Middle frontal gyrus (tissue), 1 donor: ENCODE data around the gene SF3B3.

Experiments
- DNase-seq: peaks from one replicate; pipeline ENCODE4 v3.0.0-alpha.2; 2015; ENCODE audit warnings: low spot score; ENCODE audit errors: extremely low spot score

The SF3B3 gene

GRCh38 chr16:70523743-70524398, at the start of gene SF3B3:
Gene SF3B3, plus strand, starts transcription at chr16:70523816. Its CDS starts 2,841 bp downstream, at chr16:70526657.
- peak; percentile 57 for DNase-seq

DNA sequence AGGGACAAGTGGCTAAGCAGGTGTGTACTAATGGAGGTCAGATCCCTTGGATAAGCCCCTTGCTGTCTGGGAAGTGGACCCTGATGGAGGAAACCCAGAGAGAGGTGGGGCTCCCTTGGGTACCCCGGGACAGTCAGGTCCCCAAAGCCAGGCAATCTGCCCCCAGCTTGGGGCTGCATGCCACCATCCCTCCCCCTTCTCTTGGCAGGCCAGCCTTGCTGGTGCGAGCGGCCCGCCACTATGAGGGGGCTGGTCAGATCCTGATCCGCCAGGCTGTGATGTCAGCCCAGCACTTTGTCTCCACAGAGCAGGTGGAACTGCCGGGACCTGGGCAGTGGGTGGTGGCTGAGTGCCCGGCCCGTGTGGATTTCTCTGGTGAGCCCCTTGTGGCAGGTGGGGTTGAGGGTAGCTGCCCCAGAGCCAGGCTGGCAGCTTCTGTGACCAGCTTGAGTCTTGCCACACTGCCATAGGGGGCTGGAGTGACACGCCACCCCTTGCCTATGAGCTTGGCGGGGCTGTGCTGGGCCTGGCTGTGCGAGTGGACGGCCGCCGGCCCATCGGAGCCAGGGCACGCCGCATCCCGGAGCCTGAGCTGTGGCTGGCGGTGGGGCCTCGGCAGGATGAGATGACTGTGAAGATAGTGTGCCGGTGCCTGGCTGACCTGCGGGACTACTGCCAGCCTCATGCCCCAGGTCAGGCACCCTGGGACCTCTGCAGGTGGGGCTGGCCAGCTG, 49.1 kb upstream of the SF3B3 start:
- DNase-seq, result no peak

GRCh38 chr16:70475054-70475871, 48.4 kb upstream of the SF3B3 start:
- DNase-seq, result no peak

DNA sequence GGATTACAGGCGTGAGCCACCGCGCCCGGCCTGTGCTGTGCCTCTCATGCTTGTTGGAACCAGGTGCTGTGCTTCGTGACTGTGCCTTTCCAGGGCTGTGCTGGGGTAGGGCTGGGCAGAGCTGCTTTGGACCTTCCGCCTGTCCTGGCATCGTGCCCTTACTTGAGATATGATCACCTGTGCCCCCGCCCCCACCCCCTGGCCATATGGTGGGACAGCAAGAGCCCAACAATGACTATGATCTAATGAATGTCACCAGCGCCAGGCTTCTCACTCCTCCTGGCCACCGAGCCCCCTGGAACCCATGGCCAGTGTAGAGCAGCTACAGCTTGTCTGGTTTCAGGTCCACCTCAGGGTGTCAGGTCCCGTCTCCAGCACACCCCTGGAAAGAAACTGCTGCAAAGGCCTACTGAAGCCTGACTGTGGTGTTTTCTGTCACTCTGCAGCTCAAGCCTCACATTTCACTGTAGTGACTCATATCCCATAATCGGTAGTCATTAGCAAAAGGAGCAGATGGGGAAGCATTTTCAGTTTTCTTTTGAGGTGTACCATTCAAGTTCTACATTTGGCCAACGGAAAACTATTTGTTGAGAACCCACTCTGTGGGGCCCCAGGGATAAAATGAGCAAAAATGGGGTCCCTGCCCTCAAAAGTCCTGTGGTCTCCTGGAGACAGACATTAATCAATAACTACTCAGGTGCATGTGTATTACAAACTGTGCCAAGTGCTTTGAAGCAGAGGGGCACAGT, 47.2 kb upstream of the SF3B3 start:
- no peak for DNase-seq

- DNase-seq, result no peak
These were observed 45.4 kb upstream of the SF3B3 start for GRCh38 chr16:70478169-70478568.

DNA sequence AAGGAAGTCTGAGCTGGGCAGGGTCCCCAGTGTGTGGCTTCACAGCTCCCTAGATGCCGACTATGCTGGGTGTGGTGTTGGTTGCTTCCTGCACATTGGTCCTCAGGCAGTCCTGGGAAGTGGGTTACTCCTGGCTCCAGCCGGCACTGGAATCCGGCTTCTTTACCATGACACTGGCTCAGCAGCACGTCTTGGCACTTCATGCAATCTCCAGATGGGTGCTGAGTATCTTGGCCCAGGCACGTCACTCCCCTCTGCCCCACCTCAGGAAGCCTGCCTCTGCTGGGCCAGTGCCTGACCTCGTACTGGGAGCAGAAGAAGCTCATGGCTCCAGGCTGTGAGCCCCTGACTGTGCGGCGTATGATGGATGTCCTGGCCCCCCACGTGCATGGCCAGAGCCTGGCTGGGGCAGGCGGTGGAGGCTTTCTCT, 44.7 kb upstream of the SF3B3 start:
- DNase-seq, result no peak

- no peak for DNase-seq
These were observed 43.2 kb upstream of the SF3B3 start for GRCh38 chr16:70480127-70481105.

DNA sequence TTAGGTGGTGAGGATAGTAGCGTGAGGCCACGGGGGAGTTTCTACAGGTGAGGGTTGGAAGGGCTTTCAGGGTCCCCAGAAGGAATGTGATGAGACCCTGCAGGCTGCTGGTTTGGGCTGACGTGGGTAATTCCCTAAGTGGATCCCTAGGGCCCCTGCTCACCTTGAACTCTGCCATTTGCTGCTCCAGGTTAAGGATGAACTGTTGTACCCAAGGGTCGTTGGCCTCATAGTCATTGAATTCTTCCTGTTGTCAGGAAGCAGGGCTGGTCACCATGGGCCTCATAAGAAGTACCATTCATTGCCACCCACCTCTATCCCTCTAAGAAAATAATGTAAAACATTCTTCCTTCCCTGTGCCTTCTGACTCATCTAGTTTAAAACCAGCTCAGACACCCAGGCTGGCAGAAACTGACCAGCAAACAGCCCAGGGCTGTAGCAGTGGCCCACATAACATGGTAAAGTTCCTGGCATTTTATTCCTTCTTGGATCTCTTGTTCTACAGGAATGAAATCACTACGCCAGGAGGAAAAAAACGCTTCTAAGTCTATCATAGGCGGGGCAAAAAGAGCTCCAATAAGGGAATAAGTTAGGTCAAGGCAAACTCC, 41.6 kb upstream of the SF3B3 start:
- no peak for DNase-seq

DNA sequence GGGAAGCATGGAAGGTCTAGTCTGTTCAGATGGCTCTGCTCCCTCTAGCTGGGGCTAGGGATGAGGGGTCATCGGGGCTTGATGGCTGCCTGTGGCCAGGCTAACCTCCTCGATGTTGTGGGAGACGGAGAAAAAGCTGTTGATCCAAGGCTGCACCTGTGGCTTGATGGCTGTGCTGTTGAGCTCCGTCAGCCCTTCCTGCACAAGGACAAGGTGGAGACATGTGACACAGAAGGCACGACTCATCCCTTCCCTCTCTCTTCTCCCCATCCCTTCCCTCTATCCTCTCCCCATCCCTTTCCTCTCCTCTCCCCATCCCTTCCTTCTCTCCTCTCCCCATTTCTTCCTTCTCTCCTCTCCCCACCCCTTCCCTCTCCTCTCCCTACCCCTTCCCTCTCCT, 41.0 kb upstream of the SF3B3 start:
- DNase-seq, result no peak

GRCh38 chr16:70483426-70483825, 40.2 kb upstream of the SF3B3 start:
- no peak for DNase-seq

GRCh38 chr16:70484867-70485266, 38.7 kb upstream of the SF3B3 start:
- no peak for DNase-seq

GRCh38 chr16:70490261-70490660, 33.4 kb upstream of the SF3B3 start:
- peak; percentile 11 for DNase-seq

GRCh38 chr16:70493802-70494201, 29.8 kb upstream of the SF3B3 start:
- DNase-seq, result no peak

DNA sequence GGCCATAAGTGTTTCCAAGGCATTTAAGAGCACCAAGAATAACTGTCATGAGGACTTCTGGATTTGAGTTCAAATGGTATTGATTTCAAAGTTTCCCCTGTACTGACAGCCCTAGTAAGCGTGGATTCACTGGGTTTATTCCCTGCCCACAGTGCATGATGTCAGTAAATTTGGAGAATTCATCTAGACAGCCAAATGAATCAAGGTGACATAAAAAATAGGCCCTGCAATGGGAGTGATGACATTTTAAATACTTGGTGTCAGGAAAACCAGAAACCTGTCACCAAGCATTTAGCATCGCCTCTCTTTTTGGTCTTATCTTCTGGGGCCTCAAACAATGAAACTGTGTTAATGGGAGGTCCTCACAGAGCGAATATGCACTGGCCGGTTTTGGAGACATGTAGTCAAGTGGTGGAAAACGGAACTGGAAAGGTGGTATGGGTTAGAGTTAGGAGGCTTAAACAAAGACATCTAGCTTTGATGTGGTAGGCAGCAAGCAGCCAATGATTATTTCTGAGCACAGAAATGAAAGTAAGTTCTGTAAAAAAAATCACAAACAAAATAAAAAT, 29.3 kb upstream of the SF3B3 start:
- DNase-seq, result no peak

GRCh38 chr16:70494777-70495176, 28.8 kb upstream of the SF3B3 start:
- no peak for DNase-seq

- DNase-seq, result no peak
These were observed 28.0 kb upstream of the SF3B3 start for GRCh38 chr16:70495425-70496182.

- no peak for DNase-seq
These were observed 27.1 kb upstream of the SF3B3 start for GRCh38 chr16:70496513-70496912.

GRCh38 chr16:70508752-70509151, 14.9 kb upstream of the SF3B3 start:
- DNase-seq, result no peak

DNA sequence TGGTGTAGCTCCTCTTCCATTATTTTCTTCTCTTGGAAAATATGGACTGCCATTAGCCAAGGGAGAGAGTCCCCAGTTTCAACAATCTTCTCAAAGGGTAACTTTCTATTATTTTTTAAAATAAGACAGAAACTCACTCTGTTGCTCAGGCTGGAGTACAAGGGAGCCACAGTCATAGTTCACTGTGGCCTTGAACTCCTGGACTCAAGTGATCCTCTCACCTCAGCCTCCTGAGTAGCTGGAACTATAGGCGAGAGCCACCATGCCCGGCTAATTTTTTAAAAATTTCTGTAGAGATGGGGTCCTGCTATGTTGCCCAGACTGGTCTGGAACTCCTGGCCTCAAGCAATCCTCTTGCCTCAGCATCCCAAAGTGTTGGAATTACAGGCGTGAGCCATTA, 13.4 kb upstream of the SF3B3 start:
- no peak for DNase-seq
